ENCODE results near the gene MTCL1.

GRCh38 chr18:8742387-8743361, 37.3 kb downstream of the MTCL1 start:
- no peak for TF ChIP-seq CTCF (IDR thresholded peaks at IDR 0.05)
- TF ChIP-seq POLR2A (IDR thresholded peaks at IDR 0.05), result no peak
